ENCODE measurements around the gene EXTL2.
"Not testable (repeated sequence)": the region's sequence is repeated elsewhere in the genome, so short reads cannot be mapped to it uniquely, and the experiment has no call there.

Gene EXTL2

GRCh38 chr1:100936194-100936967 lies 41.7 kb upstream of the EXTL2 start:
- no peak for TF ChIP-seq CTCF (IDR thresholded peaks at IDR 0.05; ENCODE audit: control insufficient read depth, insufficient read depth, low read depth, low read length, missing control alignments)
- no peak for DNase-seq (ENCODE audit: low read depth)
- H3K4me3 ChIP-seq (ENCODE audit: control insufficient read depth, low read depth, low read length): no peak overlapping the region

- not testable (repeated sequence) for H3K4me3 ChIP-seq (ENCODE audit: control insufficient read depth, low read depth, low read length); DNase-seq (ENCODE audit: low read depth)
These were observed 38.9 kb upstream of the EXTL2 start for GRCh38 chr1:100933555-100933954.

- TF ChIP-seq CTCF (IDR thresholded peaks at IDR 0.05; ENCODE audit: control insufficient read depth, insufficient read depth, low read depth, low read length, missing control alignments): no peak
- no peak overlapping the region for H3K4me3 ChIP-seq (ENCODE audit: control insufficient read depth, low read depth, low read length)
- DNase-seq (ENCODE audit: low read depth): no peak
These were observed 37.1 kb upstream of the EXTL2 start for GRCh38 chr1:100931716-100932115.

GRCh38 chr1:100930494-100930893 lies 35.9 kb upstream of the EXTL2 start:
- no peak for DNase-seq (ENCODE audit: low read depth)
- no peak for TF ChIP-seq CTCF (IDR thresholded peaks at IDR 0.05; ENCODE audit: control insufficient read depth, insufficient read depth, low read depth, low read length, missing control alignments)
- no peak overlapping the region for H3K4me3 ChIP-seq (ENCODE audit: control insufficient read depth, low read depth, low read length)

DNA sequence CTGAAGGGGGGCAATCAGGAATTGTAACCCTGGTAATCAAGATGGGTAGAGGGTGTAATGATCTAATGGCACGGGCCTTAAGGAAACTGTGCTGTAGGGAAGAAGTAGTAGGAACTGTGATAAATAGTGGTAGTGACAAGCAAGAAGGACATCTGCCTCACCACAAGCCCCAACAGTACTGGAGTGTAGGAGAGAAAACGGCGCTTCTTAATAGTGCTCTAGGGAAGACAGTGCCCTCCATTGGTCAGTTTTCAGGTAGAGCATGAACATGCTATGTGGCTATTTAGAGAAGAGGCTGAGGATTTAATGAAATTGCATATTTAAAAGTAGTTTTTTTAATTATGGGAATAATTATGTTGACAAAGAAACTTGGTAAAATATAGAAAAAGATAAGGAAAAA lies 33.5 kb upstream of the EXTL2 start:
- H3K4me3 ChIP-seq (ENCODE audit: control insufficient read depth, low read depth, low read length): no peak overlapping the region
- TF ChIP-seq CTCF (IDR thresholded peaks at IDR 0.05; ENCODE audit: control insufficient read depth, insufficient read depth, low read depth, low read length, missing control alignments): no peak
- no peak for DNase-seq (ENCODE audit: low read depth)

- no peak for TF ChIP-seq CTCF (IDR thresholded peaks at IDR 0.05; ENCODE audit: control insufficient read depth, insufficient read depth, low read depth, low read length, missing control alignments)
- DNase-seq (ENCODE audit: low read depth): no peak
- H3K4me3 ChIP-seq (ENCODE audit: control insufficient read depth, low read depth, low read length): no peak overlapping the region
These were observed 32.6 kb upstream of the EXTL2 start for GRCh38 chr1:100927276-100927675.

- TF ChIP-seq CTCF (IDR thresholded peaks at IDR 0.05; ENCODE audit: control insufficient read depth, insufficient read depth, low read depth, low read length, missing control alignments): no peak
These were observed 31.6 kb upstream of the EXTL2 start for GRCh38 chr1:100926240-100926639.

More at GRCh38 chr1:100926240-100926639, 31.6 kb upstream of the EXTL2 start:
- no peak overlapping the region for H3K4me3 ChIP-seq (ENCODE audit: control insufficient read depth, low read depth, low read length)
- no peak for DNase-seq (ENCODE audit: low read depth)
